Pancreas (tissue), 10 donors: ENCODE results near the gene ERMP1. TPM values are rescaled to one million over a fixed set of nuclear protein-coding genes. Genes with fewer than 3 reads are reported as not detected.

Source experiments
- ATAC-seq, 4 donors: fragments of 200-7000 bp; cut with Tn5 transposase; one replicate each; pipeline versions ENCODE4 v1.8.0 to v1.9.1; 2020; ENCODE audit warnings: mild to moderate bottlenecking in 4 of 4, moderate library complexity in 4 of 4
- DNase-seq, 6 donors: peaks; one replicate each; pipeline ENCODE4 v3.0.0-alpha.2; 2020
- FAIRE-seq: peaks from 2 replicates; lab custom pipeline; 2012; peaks lifted over from hg19 to GRCh38; lab: Jason Lieb, UNC
- H3K27ac ChIP-seq, 4 donors: fragments of 200-600 bp; sonication (generic); 1 replicate in 3 of 4; 2 replicates in 1 of 4; pipeline versions ENCODE4 v1.5.0 to v1.8.0; 2020
- H3K27me3 ChIP-seq, 4 donors: fragments of 200-600 bp; one replicate each; pipeline ENCODE4 v1.8.0; 2021
- H3K36me3 ChIP-seq, 3 donors: fragments of 200-600 bp; sonication (generic) in 1 of 3; one replicate each; pipeline versions ENCODE4 v1.5.0 to v1.8.0; 2020 to 2021
- H3K4me1 ChIP-seq, 3 donors: fragments of 200-600 bp; one replicate each; pipeline ENCODE4 v1.8.0; 2021
- H3K4me3 ChIP-seq, 4 donors: fragments of 200-600 bp; sonication (generic) in 2 of 4; one replicate each; pipeline versions ENCODE4 v1.5.0 to v1.8.0; 2020 to 2021
- H3K9me3 ChIP-seq, 4 donors: fragments of 200-600 bp; one replicate each; pipeline ENCODE4 v1.8.0; 2021
- WGBS, 2 donors: extraction: QIAGEN DNeasy Blood & Tissue Kit; methylation state at CpG; one replicate each; pipeline ENCODE4 v1.1.7; 2013; 5-methylcytosine and 5-hydroxymethylcytosine counted together
- intact Hi-C, 3 donors: fragments of 100-400 bp; cut with DNase I; formaldehyde crosslinking; loops; one replicate each; pipeline versions ENCODE4 v1.11.1 to v1.14.2; 2022
- polyA plus RNA-seq, 2 donors: library from polyadenylated mRNA; stranded (reverse); fragments of 200-250 nt; gene quantifications; one replicate each; pipeline ENCODE4 v1.2.3, GENCODE V29; 2013
- total RNA-seq, 6 donors: library from RNA; stranded (reverse); fragmentation: NEBNext Ultra II Directional in 4 of 6; extraction: Animal tissue kit (Norgen Biotek cat#: 25700) in 4 of 6; gene quantifications; one replicate each; pipeline versions ENCODE4 v1.2.1 to v1.2.4, GENCODE V29; 2021 to 2023
- TF ChIP-seq, protein P1 (sequence below), 4 donors: fragments of 200-600 bp; sonication (generic) in 3 of 4; IDR thresholded peaks; one replicate each; pipeline versions ENCODE4 v1.5.0 to v1.8.0; 2021; ENCODE audit warnings: antibody characterized with exemption in 4 of 4
- donor health status: healthy with polysubstance abuse.
- donor health status: DM: no; HTN: no; CAD: no; lungs with moderate emphysema.
- donor health status: DM: no; HTN: no; CAD: no.
- donor health status: control.
- donor health status: control.
- donor health status: Bipolar disorder and iron deficiency.
- donor health status: DM: yes; HTN: yes; CAD: no.
- donor health status: DM: no; HTN: no; CAD: no.
- donor health status: DM: no; HTN: no; CAD: no.
- donor health status: DM: yes; HTN: yes; CAD: no.

Gene ERMP1
- total and polyA plus RNA-seq, 8 donors: 2.1 to 15.5 (median 7.7) TPM

DNA sequence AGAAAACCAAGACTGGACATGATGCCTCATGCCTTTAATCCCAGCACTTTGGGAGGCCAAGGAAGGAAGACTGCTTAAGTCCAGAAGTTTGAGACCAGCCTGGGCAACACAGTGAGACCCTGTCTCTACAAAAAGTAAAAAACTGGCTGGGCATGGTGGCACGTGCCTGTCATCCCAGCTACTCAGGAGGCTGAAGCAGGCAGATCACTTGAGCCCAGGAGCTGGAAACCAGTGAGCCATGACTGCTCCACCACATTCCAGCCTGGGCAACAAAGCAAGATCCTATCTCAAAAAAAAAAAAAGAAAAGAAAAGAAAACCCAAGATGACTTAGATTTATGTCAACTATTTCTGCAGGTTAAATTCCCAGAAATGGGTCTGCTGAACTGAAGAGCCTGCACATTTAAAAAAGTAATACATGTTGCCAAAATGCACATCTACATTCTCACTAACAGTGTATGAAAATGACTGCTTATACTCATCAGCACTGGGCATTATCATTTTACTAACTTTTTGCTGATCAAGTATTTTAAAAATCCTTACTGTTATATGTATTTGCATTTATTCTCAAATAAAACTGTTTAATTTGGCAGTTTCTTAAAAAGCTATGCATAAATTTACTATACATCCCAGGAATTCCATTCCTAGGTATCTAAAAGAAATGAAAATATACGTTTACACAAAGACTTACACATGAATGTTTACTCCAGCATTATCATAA is 14.3 kb downstream of the ERMP1 start:
- DNase-seq: no peak
- Histone ChIP-seq H3K36me3 (peaks cover 0 to 23% (median 3%) of the 10 kb centered on the region in 3 donors), H3K4me1 (no peaks in the 10 kb centered on the region), H3K9me3 (no peaks in the 10 kb centered on the region), H3K4me3 (no peak overlapping the region), H3K27me3 (no peaks in the 10 kb centered on the region), H3K27ac (no peak overlapping the region)
- TF ChIP-seq, protein P1, sequence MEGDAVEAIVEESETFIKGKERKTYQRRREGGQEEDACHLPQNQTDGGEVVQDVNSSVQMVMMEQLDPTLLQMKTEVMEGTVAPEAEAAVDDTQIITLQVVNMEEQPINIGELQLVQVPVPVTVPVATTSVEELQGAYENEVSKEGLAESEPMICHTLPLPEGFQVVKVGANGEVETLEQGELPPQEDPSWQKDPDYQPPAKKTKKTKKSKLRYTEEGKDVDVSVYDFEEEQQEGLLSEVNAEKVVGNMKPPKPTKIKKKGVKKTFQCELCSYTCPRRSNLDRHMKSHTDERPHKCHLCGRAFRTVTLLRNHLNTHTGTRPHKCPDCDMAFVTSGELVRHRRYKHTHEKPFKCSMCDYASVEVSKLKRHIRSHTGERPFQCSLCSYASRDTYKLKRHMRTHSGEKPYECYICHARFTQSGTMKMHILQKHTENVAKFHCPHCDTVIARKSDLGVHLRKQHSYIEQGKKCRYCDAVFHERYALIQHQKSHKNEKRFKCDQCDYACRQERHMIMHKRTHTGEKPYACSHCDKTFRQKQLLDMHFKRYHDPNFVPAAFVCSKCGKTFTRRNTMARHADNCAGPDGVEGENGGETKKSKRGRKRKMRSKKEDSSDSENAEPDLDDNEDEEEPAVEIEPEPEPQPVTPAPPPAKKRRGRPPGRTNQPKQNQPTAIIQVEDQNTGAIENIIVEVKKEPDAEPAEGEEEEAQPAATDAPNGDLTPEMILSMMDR (IDR thresholded peaks at IDR 0.05): no peak
- intact Hi-C loops: no loop called here
- FAIRE-seq: no peak
- ATAC-seq: no peak
- 81 to 97% methylated on average over 2 of the region's 2 CpGs for WGBS, 2 donors

DNA sequence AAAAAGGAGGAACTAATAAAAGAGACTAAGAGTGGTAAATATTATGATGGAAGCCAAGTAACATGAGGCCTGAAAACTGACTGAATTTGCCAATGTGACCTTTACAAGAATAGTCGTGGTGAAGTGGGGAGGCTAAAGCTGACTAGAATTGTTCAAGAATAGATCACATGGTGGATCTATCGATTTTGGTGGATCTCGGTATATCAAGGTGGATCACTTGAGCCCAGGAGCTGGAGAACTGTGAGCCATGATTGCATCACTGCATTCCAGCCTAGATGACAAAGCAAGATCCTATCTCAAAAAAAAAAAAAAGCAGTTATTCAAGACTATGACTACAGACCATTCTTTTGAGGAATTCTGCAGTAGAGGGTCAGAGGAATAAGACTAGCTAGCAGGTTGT is 15.1 kb downstream of the ERMP1 start:
- WGBS, 2 donors: 94 to 95% methylated on average over 3 of the region's 3 CpGs
- FAIRE-seq: no peak

DNA sequence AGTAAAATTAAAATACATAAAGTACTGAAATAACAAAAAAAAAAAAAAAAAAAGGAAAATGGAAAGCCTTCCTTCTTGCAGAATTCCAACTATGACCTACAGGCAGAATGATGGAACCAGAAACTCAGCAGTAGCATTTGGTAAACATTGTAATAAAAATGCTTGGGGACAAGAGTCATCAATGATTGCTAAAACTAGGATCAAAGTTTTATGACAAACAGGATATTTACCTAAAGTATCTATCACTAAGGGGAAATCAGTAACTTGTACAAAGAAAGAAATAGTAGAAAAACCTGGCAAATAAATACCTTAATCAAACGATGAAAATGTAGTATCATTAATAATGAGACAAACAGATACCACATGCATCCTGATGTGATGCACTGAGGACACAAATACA is 17.5 kb downstream of the ERMP1 start:
- Histone ChIP-seq H3K27me3 (no peaks in the 10 kb centered on the region), H3K4me3 (no peak overlapping the region), H3K4me1 (no peaks in the 10 kb centered on the region), H3K9me3 (no peaks in the 10 kb centered on the region), H3K27ac (no peak overlapping the region), H3K36me3 (peaks cover 0 to 3% (median under 1%) of the 10 kb centered on the region in 3 donors)
- TF ChIP-seq, protein P1 (IDR thresholded peaks at IDR 0.05): no peak
- FAIRE-seq (no peak), ATAC-seq (no peak), DNase-seq (no peak)
- intact Hi-C loops: no loop called here
- 55 to 67% methylated on average over 1 of the region's 1 CpG for WGBS, 2 donors

More for the DNA sequence above, 15.1 kb downstream of the ERMP1 start:
- Histone ChIP-seq H3K9me3 (no peaks in the 10 kb centered on the region), H3K27ac (no peak overlapping the region), H3K4me1 (no peaks in the 10 kb centered on the region), H3K36me3 (peaks cover 0 to 20% (median 3%) of the 10 kb centered on the region in 3 donors), H3K27me3 (no peaks in the 10 kb centered on the region), H3K4me3 (no peak overlapping the region)
- DNase-seq (no peak), ATAC-seq (no peak)
- intact Hi-C loops: no loop called here
- TF ChIP-seq, protein P1 (IDR thresholded peaks at IDR 0.05): no peak

DNA sequence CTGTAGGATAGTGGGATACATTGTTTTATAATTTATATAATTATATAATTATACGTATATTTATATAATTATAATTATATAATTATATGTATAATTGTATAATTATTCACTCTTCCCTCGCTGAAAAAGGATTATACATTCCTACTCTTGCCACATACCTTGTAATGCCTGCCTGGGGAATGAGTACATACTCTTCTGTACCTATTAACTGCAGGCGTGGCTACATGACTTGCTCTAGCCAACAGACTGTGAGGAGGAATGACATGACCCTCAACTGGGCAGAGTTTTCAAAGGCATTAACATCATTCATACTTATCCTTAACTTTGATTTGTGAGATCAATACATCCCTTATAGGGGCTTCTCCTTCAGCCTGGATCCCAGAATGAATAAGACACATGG is 19.1 kb downstream of the ERMP1 start:
- intact Hi-C loops: no loop called here
- Histone ChIP-seq H3K27ac (no peak overlapping the region), H3K27me3 (no peaks in the 10 kb centered on the region), H3K9me3 (no peaks in the 10 kb centered on the region), H3K4me1 (no peaks in the 10 kb centered on the region), H3K4me3 (no peak overlapping the region), H3K36me3 (peaks cover 0 to 3% (median 0%) of the 10 kb centered on the region in 3 donors)
- no peak for FAIRE-seq
- no peak for ATAC-seq
- 89 to 90% methylated on average over 3 of the region's 3 CpGs for WGBS, 2 donors
- TF ChIP-seq, protein P1 (IDR thresholded peaks at IDR 0.05): no peak
- no peak for DNase-seq

DNA sequence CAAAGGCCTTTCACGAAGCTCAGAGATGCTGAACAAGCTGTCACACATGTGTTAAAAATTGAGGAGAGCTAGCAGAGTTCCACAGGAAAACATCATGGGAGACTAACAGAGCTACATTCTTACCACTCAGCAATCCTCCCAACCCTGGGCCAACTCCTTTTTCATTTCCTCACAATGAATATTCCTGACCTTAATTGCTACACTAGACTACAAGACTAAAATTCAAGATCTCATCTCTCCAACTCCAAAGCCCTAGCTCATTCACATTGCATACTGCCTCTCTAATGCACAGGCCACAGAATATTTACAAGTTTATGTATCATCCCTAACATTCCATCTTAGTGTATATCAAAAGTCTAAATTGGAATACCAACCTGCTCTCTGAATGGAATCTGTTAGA is 21.2 kb downstream of the ERMP1 start:
- Histone ChIP-seq H3K9me3 (no peaks in the 10 kb centered on the region), H3K36me3 (peaks cover 0 to 3% (median 0%) of the 10 kb centered on the region in 3 donors), H3K27me3 (no peaks in the 10 kb centered on the region), H3K4me1 (no peaks in the 10 kb centered on the region), H3K27ac (no peak overlapping the region), H3K4me3 (no peak overlapping the region)
- TF ChIP-seq, protein P1 (IDR thresholded peaks at IDR 0.05): no peak
- FAIRE-seq (no peak), ATAC-seq (no peak), DNase-seq (no peak)
- WGBS, 2 donors: 93 to 95% methylated on average over 1 of the region's 1 CpG
- intact Hi-C loops: no loop called here
